NCI-H446 treated with DMSO at 0.1 percent for 48 hours (cell line): ENCODE data around the gene HMCN1.
"Not testable (repeated sequence)": the region's sequence is repeated elsewhere in the genome, so short reads cannot be mapped to it uniquely, and the experiment has no call there.

Source experiments
- DNase-seq: peaks from one replicate; lab custom pipeline; 2025; lab: John Stamatoyannopoulos, UW

HMCN1 gene

DNA sequence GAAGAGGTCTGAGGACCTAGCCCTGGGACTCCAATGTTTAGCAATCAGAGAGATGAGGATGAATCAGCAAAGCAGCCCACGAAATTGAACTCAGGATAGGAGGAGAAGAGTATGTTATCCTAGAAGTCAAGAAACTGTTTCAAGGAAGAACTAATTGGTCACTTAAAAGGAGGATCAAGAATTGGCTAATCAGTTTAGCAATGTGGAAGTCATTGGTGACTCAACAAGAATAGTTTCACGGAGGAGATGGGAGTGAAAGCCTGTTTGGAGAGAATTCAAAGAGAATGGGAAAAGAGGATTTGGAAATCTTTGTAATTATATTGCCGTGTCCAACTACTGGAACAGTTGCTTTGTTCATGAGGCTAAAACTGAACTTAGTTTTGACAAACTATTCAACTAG lies 7.4 kb downstream of the HMCN1 start:
- no peak for DNase-seq

DNA sequence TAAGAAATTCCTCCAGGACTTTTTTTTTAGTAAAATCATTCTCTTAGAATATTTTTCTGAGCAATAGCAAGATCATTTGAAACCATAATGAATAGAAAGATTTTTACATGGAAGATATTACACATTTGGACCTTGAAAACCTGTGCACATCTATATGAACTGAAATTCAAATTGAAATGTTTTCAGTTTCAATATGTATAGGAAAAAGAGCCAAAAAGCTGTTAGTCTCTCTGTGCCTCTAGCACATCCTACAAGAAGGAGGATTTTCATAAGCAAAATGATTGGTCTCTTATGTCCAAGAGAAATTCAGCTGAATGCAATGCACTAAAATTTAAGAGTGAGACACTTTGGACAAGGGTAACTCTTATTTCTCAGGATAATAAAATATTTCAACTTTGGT lies 8.2 kb downstream of the HMCN1 start:
- DNase-seq = no peak

DNA sequence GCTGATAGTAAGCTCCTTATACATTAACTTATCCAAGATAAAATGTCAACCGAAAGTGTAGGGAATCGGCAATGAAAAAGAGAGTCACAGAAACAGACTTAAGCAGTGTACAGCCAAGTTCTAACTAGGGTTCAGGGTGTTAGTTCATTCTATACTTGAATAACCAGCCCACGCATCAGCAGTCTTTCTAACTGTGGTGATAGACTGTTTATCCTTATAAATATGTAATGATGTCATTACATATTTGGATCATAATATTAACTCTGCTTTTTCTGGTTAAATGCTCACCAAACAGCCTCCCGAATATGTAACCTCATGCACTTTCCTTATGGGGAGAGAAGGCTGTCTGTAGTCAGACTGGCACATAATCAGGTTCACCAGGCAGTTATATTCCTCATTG lies 11.0 kb downstream of the HMCN1 start:
- no peak for DNase-seq

DNA sequence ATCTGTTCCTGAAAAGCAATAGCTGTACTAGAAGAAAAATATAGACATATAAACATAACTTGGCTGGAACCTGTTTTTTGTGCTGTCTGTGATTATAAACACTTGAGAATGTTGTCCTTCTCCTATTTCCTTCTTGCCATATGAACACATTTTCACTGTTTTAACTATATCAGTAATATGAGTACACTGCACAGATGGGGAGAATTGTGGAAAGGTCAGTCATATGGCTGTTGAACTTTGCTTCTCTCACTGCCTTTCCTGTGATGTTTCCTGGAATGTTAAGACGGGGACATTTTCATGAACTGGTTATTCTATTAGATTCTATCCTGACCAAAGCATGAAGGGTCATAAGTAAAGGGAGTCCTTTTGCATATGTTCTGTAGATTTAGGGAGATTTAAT lies 24.9 kb downstream of the HMCN1 start:
- DNase-seq = no peak

DNA sequence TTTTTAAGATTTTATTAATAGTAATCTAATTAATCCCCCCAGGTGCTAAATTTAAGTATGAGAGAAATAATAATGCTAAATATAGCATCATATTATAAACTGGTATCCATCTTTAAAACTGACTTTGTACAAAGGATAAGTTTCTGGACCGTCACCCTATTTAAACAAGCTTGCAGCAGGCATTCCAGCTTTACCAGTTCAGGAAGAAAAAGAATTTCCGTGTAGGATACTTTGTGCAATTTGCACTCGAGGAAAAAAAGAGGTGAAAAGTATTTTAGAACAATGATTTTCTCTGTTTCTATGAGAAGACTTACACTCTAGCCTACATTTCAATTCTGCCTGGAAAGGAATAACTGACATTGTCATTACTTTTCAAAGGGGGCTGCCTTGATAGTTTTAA lies 27.6 kb downstream of the HMCN1 start:
- no peak for DNase-seq

DNA sequence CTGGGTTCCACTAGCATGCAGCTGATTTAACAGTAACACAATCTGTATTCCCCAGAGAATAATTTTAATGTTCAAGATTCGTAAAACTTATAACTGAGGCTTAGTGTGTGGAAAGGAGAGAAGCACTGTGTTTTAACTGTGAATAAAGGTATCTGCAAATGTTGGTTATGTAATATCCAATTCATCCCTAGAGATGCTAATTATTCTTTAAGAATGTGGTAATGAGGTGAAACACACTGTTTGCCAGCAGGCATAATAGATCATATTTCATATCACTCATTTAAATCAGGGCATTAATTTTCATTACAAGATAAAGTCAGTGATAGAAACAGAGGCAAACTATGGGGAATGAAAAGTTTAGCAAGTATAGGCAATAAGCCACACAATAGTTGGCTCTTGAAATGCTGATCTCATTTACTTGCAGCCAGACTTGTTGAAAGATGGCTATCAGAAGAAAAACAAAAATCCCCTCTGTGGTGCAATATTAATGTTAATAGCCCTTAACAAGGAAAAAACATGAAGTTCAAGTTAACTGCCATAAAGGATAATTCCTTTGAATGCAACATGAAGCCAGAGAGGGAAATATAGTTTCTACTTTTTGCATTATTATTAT lies 33.4 kb downstream of the HMCN1 start:
- no peak for DNase-seq

DNA sequence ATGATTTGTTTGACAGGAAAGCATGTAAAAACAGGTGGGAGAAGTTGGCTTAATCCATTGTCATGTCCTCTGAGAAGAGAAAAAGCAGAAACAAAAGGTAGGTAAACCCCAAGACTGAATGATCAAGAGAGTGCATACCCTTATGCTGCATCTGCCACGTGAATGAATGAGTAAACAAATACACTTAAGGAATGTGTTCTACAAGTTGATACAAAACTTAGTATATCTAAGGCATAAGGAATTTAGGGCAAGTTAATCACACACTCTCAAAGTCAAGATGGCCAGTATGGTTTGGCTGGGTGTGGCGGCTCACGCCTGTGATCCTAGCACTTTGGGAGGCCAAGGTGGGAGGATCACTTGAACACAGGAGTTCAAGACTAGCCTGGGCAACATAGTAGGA lies 34.2 kb downstream of the HMCN1 start:
- no peak for DNase-seq

DNA sequence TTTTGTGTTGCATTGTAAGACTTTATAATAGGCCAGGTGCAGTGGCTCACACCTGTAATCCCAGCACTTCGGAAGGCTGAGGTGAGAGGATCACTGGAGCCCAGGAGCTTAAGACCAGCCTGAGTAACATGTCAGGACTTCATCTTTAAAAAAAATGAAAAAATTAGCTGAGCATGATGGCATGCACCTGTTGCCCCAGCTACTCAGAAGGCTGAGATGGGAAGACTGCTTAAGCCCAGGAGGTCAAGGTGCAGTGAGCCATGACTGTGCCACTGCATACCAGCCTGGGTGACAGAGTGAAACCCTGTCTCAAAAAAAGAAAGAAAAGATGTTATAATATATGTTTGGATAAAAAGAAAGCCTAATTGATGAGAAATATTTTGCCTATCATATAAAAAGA lies 34.9 kb downstream of the HMCN1 start:
- no peak for DNase-seq

DNA sequence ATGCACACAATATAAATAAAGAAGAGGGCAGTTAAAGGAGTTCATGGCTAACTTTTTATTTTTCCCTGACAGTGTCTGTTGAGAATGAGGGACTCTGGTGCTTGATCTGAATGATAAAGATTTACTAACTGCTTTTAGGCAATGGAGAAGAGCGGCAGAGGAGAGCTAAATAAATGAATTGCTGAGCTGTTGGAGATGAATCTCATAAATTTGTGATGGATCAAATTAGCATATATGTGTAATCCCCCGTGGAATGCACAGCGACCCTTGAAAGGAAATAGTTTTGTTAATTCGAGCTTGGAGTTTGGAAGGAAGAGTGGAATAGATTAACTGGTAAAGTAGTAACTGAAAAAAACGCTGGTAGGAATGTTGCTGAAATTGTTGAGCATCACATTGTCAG lies 40.2 kb downstream of the HMCN1 start:
- no peak for DNase-seq

DNA sequence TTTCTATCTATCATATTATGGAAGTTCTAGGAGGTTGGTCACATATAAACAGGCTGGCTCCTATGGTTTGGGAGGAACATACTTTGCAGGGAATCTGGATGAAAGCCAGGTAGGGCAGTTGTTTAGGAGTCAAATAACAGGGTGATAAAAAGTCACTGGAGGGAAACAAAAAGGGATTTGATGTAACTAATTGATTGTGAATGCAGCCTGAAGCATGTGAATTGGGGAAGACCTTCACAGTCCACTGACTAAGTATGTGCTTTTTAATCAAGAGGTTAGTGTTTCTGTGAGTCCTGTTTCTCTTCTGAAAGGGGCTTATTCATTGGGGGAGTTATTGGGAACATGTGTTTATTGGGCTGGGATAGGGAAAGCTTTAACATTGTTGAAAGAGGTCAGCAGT lies 41.3 kb downstream of the HMCN1 start:
- peak; percentile 67 for DNase-seq

DNA sequence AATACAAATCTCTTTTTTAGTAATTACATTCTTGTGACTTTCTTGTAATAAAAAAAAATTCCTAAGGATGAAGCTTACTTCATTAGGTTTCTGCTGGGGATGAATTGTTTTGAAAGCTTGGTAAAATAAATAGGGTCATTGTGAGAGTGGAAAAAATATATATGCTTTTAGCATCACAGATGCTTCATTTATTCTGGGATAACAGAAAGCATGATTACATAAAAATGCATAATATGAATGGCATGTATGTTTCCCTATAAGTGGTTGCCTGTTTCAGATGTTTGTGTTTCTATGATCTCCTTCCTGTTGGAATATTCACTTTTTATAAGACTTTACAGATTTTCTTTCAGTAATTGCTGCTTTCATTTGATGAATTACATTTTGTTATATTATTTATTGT lies 42.3 kb downstream of the HMCN1 start:
- DNase-seq = no peak

DNA sequence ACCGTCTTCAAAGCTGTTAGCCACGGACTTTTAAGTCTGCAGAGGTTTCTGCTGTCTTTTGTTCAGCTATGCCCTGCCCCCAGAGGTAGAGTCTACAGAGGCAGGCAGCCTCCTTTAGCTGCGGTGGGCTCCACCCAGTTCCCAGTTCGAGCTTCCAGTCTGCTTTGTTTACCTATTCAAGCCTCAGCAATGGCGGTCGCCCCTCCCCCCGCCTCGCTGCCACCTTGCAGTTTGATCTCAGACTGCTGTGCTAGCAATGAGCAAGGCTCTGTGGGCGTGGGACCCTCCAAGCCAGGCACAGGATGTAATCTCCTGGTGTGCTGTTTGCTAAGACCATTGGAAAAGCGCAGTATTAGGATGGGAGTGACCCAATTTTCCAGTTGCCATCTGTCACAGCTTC lies 49.7 kb downstream of the HMCN1 start:
- not testable (repeated sequence) for DNase-seq

DNA sequence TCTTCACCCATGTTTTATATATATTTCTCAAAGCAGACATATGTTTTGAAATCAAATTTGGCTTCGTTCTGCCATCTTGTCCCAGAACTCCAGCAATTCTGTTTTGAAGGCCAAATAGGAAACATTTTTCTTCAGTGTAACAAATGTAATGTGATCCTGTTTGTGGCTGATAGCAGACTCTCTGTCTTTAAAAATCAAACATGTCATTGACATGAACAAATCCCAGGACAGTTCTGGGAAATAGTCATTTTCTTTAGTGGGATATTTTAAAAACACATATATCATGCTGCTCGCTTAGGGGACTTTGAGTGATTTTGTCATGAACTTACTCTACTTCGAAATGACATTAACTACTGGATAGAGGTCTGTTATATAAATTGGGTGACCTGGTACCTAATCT lies 51.4 kb downstream of the HMCN1 start:
- no peak for DNase-seq

DNA sequence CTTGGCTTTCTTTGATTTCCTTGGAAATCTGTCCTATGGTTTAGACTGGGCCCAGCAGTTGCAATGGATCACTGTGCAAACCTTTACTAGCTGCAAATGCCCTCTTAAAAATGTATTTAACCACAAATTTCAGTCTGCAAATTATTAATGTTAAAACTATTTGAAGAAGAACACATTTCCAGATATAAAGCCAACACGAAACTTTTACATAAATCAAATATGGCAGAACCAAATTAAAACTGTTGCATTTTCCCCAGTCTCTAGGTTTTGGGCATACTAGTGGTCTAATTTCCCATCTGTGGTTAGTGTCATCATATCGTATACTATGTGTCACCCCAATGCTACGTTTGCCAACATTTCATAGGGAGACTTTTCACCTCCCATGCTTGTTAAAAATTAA lies 52.3 kb downstream of the HMCN1 start:
- no peak for DNase-seq

DNA sequence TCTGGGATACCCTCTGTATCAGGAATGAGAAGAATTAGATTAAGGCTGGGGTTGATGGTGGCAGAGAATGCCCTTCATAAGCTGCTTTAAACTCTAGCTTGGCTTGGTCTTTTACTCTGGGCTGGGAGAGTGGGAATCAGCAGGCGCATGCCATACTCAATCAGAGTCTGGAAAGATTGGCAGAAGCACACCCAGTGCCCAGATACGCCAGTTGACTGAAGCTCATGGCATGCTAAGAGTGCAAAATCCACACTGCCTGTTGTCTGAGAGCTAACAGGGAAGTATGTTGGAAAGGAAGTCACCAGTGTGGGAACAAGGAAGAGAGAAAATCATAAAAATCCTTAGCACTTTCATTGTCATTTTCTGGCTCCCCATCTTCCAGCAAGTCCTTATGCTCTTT lies 53.0 kb downstream of the HMCN1 start:
- no peak for DNase-seq

DNA sequence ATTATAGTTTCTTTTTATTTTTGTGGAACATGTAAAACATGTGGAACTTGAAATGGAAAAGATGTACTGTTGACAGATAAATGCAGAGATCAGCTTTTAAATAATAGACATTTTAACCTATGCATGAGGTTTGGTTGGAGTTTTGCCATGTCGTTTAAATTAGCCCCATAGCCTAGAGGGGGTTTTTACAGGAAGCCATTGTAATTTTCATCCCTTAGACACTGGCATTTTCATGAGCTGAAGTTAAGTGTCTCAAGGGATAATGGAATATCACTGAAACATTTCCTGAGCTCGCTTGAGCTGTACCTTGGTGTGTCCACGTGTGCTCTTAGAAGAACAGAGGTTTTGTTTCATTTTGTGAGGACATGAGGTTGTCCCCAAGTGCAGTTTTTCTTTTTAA lies 54.2 kb downstream of the HMCN1 start:
- no peak for DNase-seq

DNA sequence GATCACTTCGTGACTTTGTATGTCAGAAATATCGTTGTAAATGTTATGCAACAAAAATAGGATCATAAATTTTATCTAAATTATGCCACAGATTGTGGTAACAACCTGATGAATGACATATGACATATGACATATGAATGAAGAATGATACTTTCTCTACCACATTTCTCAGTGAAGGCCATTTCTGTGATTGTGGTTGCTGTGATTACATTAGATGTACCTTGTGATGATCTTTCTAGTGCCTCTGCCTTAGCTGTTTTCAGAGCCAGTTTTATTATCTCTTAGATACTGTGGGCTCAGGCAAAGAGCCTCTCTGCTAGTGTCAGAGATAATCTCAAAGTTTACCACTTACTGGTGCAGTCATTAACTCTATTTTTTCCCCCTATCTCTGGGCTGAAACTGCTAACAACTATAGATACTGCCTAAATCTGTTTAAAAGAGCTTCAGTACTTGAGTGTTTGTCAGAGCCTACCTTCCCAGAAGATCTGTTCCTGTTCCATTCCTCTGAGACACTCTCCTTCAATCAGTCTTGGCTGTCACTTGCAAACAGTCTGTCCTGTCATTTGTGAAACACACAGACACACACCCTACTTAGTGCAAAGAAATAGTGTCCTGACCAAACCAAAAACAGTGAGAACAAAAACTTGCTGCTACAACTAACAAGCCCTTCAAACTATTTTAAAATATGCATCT lies 55.5 kb downstream of the HMCN1 start:
- no peak for DNase-seq

DNA sequence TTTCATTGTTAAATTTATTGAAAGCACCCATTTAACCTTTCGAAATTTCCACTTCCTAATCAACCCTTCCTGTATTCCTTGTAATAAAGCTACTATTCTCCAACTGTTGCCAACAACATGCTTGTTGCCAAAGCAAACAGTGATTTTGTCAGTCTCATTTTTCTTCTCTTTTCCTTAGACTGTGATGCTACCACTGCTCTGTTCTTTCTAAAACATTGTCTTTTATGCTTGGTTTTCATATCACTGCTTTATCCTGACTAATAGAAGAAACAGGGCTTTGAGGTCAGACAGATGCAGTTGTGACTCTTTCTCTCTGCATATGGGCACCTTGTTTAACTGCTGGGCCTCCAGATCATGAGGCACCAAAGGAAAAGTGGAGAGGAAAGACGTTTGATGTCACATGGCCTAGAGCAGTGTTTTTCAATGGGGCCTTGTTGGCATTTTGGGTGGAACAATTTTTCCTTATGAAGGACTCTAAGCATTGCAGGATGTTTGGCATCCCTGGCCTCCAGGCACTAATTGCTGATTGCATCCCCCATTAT lies 56.1 kb downstream of the HMCN1 start:
- no peak for DNase-seq

DNA sequence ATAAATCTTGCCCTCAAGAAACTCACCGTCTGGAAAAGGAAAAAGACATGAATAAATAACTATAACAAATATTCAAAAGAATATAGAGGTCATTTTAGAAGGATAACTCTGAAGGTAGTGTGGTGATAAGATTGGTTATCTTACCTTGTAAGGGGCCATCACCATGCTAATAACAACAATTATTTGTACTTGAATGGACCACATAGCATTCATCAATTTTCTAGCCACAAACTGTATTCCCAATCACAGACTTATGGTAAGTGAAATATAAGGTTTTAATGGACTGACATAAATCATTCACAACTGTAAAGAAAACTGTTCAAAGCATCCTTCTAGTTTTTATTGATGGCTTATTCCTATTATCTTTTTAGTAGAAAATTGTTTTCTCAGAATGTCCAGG lies 57.8 kb downstream of the HMCN1 start:
- DNase-seq = no peak

DNA sequence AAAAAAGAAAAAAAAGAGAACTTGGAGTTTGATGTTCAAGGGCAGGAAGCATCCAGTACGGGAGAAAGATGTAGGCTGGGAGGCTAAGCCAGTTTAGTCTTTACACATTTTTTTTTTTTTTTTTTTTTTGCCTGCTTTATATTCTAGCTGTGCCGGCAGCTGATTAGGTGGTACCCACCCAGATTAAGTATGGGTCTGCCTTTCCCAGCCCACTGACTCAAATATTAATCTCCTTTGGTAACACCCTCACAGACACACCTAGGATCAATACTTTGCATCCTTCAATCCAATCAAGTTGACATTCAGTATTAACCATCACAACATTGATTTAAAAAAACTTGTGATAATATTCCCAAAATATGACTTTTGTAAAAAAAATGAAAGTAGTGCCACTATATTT lies 60.3 kb downstream of the HMCN1 start:
- DNase-seq = not testable (repeated sequence)

DNA sequence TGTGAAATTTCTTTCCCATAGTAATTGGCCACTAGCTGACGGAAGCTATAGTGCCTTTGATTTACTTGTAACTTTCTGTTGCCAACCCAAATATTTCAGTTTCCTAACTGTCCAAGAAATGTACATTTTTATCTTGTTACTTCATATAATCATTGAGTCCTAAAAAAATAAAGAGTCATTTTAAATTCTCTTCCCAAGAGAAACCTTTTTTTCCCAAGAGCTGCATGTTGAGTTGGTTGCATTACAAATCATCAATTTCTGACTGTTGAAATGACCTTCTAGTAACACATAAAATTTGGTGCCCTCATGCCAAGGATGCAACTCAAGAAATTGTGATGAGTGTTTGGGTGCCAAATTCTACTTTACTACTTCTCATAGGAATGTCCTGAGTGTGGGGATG lies 61.0 kb downstream of the HMCN1 start:
- no peak for DNase-seq

DNA sequence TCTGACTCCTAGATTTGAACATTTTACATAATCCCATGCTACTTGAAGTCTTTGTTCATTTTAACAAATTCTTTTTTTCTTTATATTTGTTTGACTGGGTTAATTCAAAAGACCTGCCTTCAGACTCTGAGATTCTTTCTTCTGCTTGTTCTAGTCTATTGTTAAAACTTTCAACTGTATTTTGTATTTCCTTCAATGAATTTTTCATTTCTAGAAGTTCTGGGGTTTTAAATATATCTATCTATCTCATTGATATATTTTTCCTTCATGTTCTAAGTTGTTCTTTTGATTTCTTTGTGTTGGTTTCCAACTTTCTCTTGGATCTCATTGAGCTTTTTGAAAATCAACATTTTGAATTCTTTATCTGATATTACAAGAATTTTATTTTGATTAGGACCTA lies 64.3 kb downstream of the HMCN1 start:
- no peak for DNase-seq

DNA sequence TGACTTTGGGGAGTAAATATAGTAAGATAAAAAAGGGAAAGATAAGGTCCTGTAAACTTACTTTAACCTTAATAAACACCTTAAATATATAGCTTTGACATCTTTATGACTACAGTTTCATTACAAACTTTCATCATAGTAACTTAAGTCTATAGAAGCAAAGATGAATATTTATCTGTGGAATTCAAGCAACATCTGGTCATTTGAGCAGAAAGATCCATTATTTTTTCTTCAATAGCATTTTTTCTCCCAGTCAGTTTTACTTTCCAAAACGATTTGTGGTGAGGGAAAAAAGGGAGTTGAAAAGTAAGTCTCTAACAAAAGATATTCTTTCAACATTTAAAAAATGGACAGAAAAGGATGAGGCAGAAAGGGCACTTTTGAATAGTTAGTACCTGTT lies 69.0 kb downstream of the HMCN1 start:
- DNase-seq = no peak

DNA sequence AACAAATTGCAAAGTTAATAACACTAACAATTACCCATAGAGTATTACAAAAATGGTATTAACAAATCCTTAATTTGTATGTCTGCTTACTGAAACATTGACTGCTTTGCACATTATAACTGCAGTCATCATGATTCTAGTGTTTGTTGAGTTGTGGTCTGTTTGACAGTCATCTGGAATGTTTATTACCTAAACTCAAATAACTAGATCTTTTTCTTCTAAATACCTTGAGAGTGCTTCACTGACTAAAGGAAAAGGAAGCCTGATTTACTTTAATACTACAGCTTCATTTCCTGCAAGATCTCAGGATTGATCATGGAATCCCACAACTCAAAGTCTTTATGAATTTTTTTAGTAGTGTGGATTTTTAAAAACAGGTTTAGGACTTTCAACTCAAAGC lies 70.0 kb downstream of the HMCN1 start:
- no peak for DNase-seq
